Mesenchymal stem cell (in vitro differentiated cells and primary cell): ENCODE results near the gene COX18.
A peak's percentile ranks its signal among the peaks of the same experiment; 100 is the strongest.

Experiments
- DNase-seq: peaks from one replicate; pipeline ENCODE4 v3.0.0-alpha.2; 2013
- H2AFZ ChIP-seq: one replicate; pipeline ENCODE4 v1.6.1; 2013; ENCODE audit warnings: low read depth, mild to moderate bottlenecking, control low read depth, inconsistent platforms, low read length, moderate library complexity
- H2AK5ac ChIP-seq: 2 replicates; pipeline ENCODE4 v1.6.1; 2013; ENCODE audit warnings: low read length, moderate library complexity, mild to moderate bottlenecking, inconsistent platforms; ENCODE audit not compliant: severe bottlenecking
- H2BK120ac ChIP-seq: one replicate; pipeline ENCODE4 v1.6.1; 2013; ENCODE audit warnings: low read depth, mild to moderate bottlenecking, inconsistent platforms, low read length, moderate library complexity
- H2BK12ac ChIP-seq, 2 experiments: one replicate each; pipeline ENCODE4 v1.6.1; 2013; ENCODE audit warnings: inconsistent platforms in 2 of 2, low read length in 2 of 2, mild to moderate bottlenecking in 2 of 2, moderate library complexity in 2 of 2, control low read depth in 1 of 2
- H2BK15ac ChIP-seq: one replicate; pipeline ENCODE4 v1.6.1; 2013; ENCODE audit warnings: mild to moderate bottlenecking, low read depth, inconsistent platforms; ENCODE audit not compliant: poor library complexity, severe bottlenecking
- H2BK5ac ChIP-seq: 2 replicates; pipeline ENCODE4 v1.6.1; 2013; ENCODE audit warnings: low read depth, mild to moderate bottlenecking, low read length, control low read depth, inconsistent platforms; ENCODE audit not compliant: poor library complexity, severe bottlenecking
- H3K14ac ChIP-seq, 2 experiments: one replicate each; pipeline ENCODE4 v1.6.1; 2013; ENCODE audit warnings: inconsistent platforms in 2 of 2, low read length in 2 of 2, control low read depth in 1 of 2, mild to moderate bottlenecking in 1 of 2, moderate library complexity in 1 of 2
- H3K18ac ChIP-seq, 2 experiments: one replicate each; pipeline ENCODE4 v1.6.1; 2013; ENCODE audit warnings: inconsistent platforms in 2 of 2, low read length in 2 of 2, control low read depth in 1 of 2, low read depth in 1 of 2, mild to moderate bottlenecking in 1 of 2
- H3K23ac ChIP-seq, 2 experiments: one replicate each; pipeline ENCODE4 v1.6.1; 2013; ENCODE audit warnings: inconsistent platforms in 2 of 2, low read length in 2 of 2, mild to moderate bottlenecking in 2 of 2, moderate library complexity in 2 of 2, control low read depth in 1 of 2
- H3K27ac ChIP-seq: 2 replicates; pipeline ENCODE4 v1.5.1; 2013; ENCODE audit warnings: mild to moderate bottlenecking, moderate library complexity, low read length, control low read depth, inconsistent platforms; ENCODE audit not compliant: poor library complexity, severe bottlenecking
- H3K27me3 ChIP-seq, 2 experiments: 2 replicates each; pipeline versions ENCODE4 v1.6.1 to v1.7.0; 2013; ENCODE audit warnings: low read length in 2 of 2, mild to moderate bottlenecking in 2 of 2, moderate library complexity in 2 of 2, control low read depth in 1 of 2, inconsistent platforms in 1 of 2; ENCODE audit not compliant: control insufficient read depth in 1 of 2, insufficient read depth in 1 of 2
- H3K36me3 ChIP-seq, 2 experiments: 2 replicates each; pipeline versions ENCODE4 v1.6.1 to v1.7.0; 2013; ENCODE audit warnings: low read length in 2 of 2, control low read depth in 1 of 2, inconsistent platforms in 1 of 2, low read depth in 1 of 2, mild to moderate bottlenecking in 1 of 2; ENCODE audit not compliant: insufficient read depth in 2 of 2, control insufficient read depth in 1 of 2
- H3K4ac ChIP-seq, 2 experiments: one replicate each; pipeline ENCODE4 v1.6.1; 2013; ENCODE audit warnings: inconsistent platforms in 2 of 2, low read length in 2 of 2, mild to moderate bottlenecking in 2 of 2, moderate library complexity in 2 of 2, control low read depth in 1 of 2, low read depth in 1 of 2
- H3K4me1 ChIP-seq: 2 replicates; pipeline ENCODE4 v1.6.1; 2013; ENCODE audit warnings: low read depth, low read length, control low read depth; ENCODE audit not compliant: control insufficient read depth, insufficient read depth
- H3K4me2 ChIP-seq: 2 replicates; pipeline ENCODE4 v1.6.1; 2013; ENCODE audit warnings: low read length, mild to moderate bottlenecking, inconsistent platforms; ENCODE audit not compliant: poor library complexity, severe bottlenecking
- H3K4me3 ChIP-seq, 2 experiments: 2 replicates each; pipeline versions ENCODE4 v1.5.1 to v1.7.0; 2013; ENCODE audit warnings: low read length in 2 of 2, mild to moderate bottlenecking in 2 of 2, control low read depth in 1 of 2, low read depth in 1 of 2; ENCODE audit not compliant: insufficient read depth in 1 of 2
- H3K79me1 ChIP-seq: replicated peaks from 2 replicates; pipeline ENCODE4 v1.6.1; 2013; ENCODE audit warnings: mild to moderate bottlenecking, control low read depth, low read length, inconsistent platforms; ENCODE audit not compliant: poor library complexity, severe bottlenecking
- H3K9ac ChIP-seq: 2 replicates; pipeline ENCODE4 v1.7.0; 2013; ENCODE audit warnings: mild to moderate bottlenecking, low read length, moderate library complexity
- H3K9me3 ChIP-seq: 2 replicates; pipeline ENCODE4 v1.7.0; 2013; ENCODE audit warnings: mild to moderate bottlenecking, low read length; ENCODE audit not compliant: control insufficient read depth
- H4K8ac ChIP-seq: one replicate; pipeline ENCODE4 v1.6.1; 2013; ENCODE audit warnings: inconsistent platforms, mild to moderate bottlenecking, low read length, moderate library complexity
- H4K91ac ChIP-seq: one replicate; pipeline ENCODE4 v1.6.1; 2013; ENCODE audit warnings: mild to moderate bottlenecking, low read length, inconsistent platforms
- WGBS: methylation state at CpG from one replicate; pipeline ENCODE4 v1.1.7; 2013; ENCODE audit warnings: mixed read lengths; 5-methylcytosine and 5-hydroxymethylcytosine counted together

COX18 gene

GRCh38 chr4:73075832-73076231 lies 6.3 kb upstream of the COX18 start:
- H3K4me3 ChIP-seq, result no peak overlapping the region
- H3K23ac ChIP-seq, result no peak overlapping the region
- H3K27me3 ChIP-seq, result no peaks in the 10 kb centered on the region
- H4K8ac ChIP-seq, result no peak overlapping the region
- WGBS, result 100% methylated on average over 3 of the region's 3 CpGs
- no peak overlapping the region for H3K27ac ChIP-seq
- H2BK120ac ChIP-seq, result no peak overlapping the region
- peaks cover 14 to 81% of the 10 kb centered on the region in 2 experiments for H3K36me3 ChIP-seq
- H2BK5ac ChIP-seq, result no peak overlapping the region
- H2BK12ac ChIP-seq, result no peak overlapping the region
- no peak for DNase-seq
- H3K18ac ChIP-seq, result no peak overlapping the region
- no peak overlapping the region for H3K4me2 ChIP-seq
- peaks cover 11% of the 10 kb centered on the region for H3K79me1 ChIP-seq
- no peak overlapping the region for H2AFZ ChIP-seq
- H3K4ac ChIP-seq, result no peak overlapping the region
- H2BK15ac ChIP-seq, result no peak overlapping the region
- H3K4me1 ChIP-seq, result no peaks in the 10 kb centered on the region
- no peak overlapping the region for H3K9ac ChIP-seq
- no peak overlapping the region for H3K14ac ChIP-seq
- H3K9me3 ChIP-seq, result no peaks in the 10 kb centered on the region
- H2AK5ac ChIP-seq, result no peak overlapping the region
- no peak overlapping the region for H4K91ac ChIP-seq

- peak overlapping the region; percentile 9 for H3K27ac ChIP-seq
- no peak overlapping the region for H3K18ac ChIP-seq
- DNase-seq, result no peak
- H4K8ac ChIP-seq, result no peak overlapping the region
- no peak overlapping the region for H2BK5ac ChIP-seq
- no peak overlapping the region for H4K91ac ChIP-seq
- peaks cover 3% of the 10 kb centered on the region for H3K4me1 ChIP-seq
- H2BK12ac ChIP-seq, result no peak overlapping the region
- no peak overlapping the region for H3K4ac ChIP-seq
- H3K36me3 ChIP-seq, result peaks cover 0 to 51% of the 10 kb centered on the region in 2 experiments
- H3K27me3 ChIP-seq, result no peaks in the 10 kb centered on the region
- peaks cover 14% of the 10 kb centered on the region for H3K79me1 ChIP-seq
- WGBS, result 30% methylated on average over 8 of the region's 9 CpGs
- no peak overlapping the region for H2BK120ac ChIP-seq
- peak overlapping the region; percentile 20 for H2AFZ ChIP-seq
- H3K9ac ChIP-seq, result peak overlapping the region; percentile 96
- H2AK5ac ChIP-seq, result no peak overlapping the region
- no peak overlapping the region for H3K23ac ChIP-seq
- H2BK15ac ChIP-seq, result no peak overlapping the region
- peak overlapping the region; percentile 49 for H3K4me2 ChIP-seq
- peak overlapping the region in 1 of 2 experiments; percentile 97 for H3K4me3 ChIP-seq
- H3K14ac ChIP-seq, result no peak overlapping the region
- no peaks in the 10 kb centered on the region for H3K9me3 ChIP-seq
These were observed 516 bp upstream of the COX18 start for GRCh38 chr4:73070074-73070390.

- H4K91ac ChIP-seq, result peak overlapping the region; percentile 85
- peaks cover 18% of the 10 kb centered on the region for H3K79me1 ChIP-seq
- H2AK5ac ChIP-seq, result no peak overlapping the region
- peak overlapping the region in 1 of 2 experiments; percentile 91 for H3K14ac ChIP-seq
- peaks cover 3% of the 10 kb centered on the region for H3K4me1 ChIP-seq
- H3K4me2 ChIP-seq, result peak overlapping the region; percentile 46
- peaks cover 0 to 51% of the 10 kb centered on the region in 2 experiments for H3K36me3 ChIP-seq
- no peak overlapping the region for H2BK120ac ChIP-seq
- peak overlapping the region; percentile 71 for H3K27ac ChIP-seq
- no peak overlapping the region for H2BK5ac ChIP-seq
- H3K4me3 ChIP-seq, result peak overlapping the region; percentile 82 to 97
- no peaks in the 10 kb centered on the region for H3K9me3 ChIP-seq
- H3K23ac ChIP-seq, result peak overlapping the region in 1 of 2 experiments; percentile 92
- no peaks in the 10 kb centered on the region for H3K27me3 ChIP-seq
- WGBS, result 2% methylated on average over 27 of the region's 27 CpGs
- peak overlapping the region; percentile 68 to 94 for H3K4ac ChIP-seq
- peak overlapping the region; percentile 79 to 95 for H3K18ac ChIP-seq
- H3K9ac ChIP-seq, result peak overlapping the region; percentile 96
- peak overlapping the region in 1 of 2 experiments; percentile 65 for H2BK12ac ChIP-seq
- H4K8ac ChIP-seq, result peak overlapping the region; percentile 78
- H2AFZ ChIP-seq, result peak overlapping the region; percentile 84
- H2BK15ac ChIP-seq, result no peak overlapping the region
- peak; percentile 65 for DNase-seq
These were observed 802 bp downstream of the COX18 start for GRCh38 chr4:73068491-73069337.

GRCh38 chr4:73067971-73068394 lies 1.5 kb downstream of the COX18 start:
- Histone ChIP-seq H3K27me3 (no peaks in the 10 kb centered on the region), H3K14ac (no peak overlapping the region), H3K36me3 (peaks cover 2 to 51% of the 10 kb centered on the region in 2 experiments), H2BK120ac (no peak overlapping the region), H3K18ac (no peak overlapping the region), H3K27ac (peak overlapping the region; percentile 71), H3K9ac (peak overlapping the region; percentile 96), H2BK12ac (no peak overlapping the region), H3K9me3 (no peaks in the 10 kb centered on the region), H4K8ac (no peak overlapping the region), H3K4me1 (peaks cover 3% of the 10 kb centered on the region), H3K23ac (no peak overlapping the region), H3K4me2 (peak overlapping the region; percentile 37), H3K4me3 (peak overlapping the region in 1 of 2 experiments; percentile 97), H2AK5ac (no peak overlapping the region), H4K91ac (no peak overlapping the region), H3K4ac (no peak overlapping the region), H2BK5ac (no peak overlapping the region), H2BK15ac (no peak overlapping the region), H3K79me1 (peaks cover 22% of the 10 kb centered on the region), H2AFZ (no peak overlapping the region)
- DNase-seq, result no peak
- whole genome bisulfite sequencing, result 83% methylated on average over 3 of the region's 4 CpGs
